ENCODE results near the gene ZNF841.
"Not testable (repeated sequence)": the region's sequence is repeated elsewhere in the genome, so short reads cannot be mapped to it uniquely, and the experiment has no call there.

DNA sequence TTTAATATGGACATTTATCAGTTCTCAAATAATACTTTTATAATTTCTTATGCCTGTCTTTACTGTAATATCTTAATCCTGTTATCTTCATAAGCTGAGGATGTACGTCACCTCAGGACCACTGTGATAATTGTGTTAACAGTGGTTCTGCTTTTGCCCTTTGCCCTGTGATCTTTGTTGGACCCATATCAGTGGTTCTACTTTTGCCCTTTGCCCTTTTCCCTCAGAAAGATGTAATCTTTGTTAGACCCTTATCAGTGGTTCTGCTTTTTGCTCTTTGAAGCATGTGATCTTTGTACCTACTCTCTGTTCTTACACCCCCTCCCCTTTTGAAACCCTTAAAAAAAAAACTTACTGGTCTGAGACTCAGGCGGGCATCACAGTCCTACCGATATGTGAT, 39.1 kb downstream of the ZNF841 start:
- TF ChIP-seq TAF1 (IDR thresholded peaks at IDR 0.05; ENCODE audit: borderline replicate concordance, low read depth, low read length); REST (IDR thresholded peaks at IDR 0.05; ENCODE audit: low read depth, low read length); RAD21 (IDR thresholded peaks at IDR 0.05; ENCODE audit: low read length); RCOR1 (IDR thresholded peaks at IDR 0.05; ENCODE audit: low read length); CHD2 (IDR thresholded peaks at IDR 0.05; ENCODE audit: low read length, partially characterized antibody); SIN3A (IDR thresholded peaks at IDR 0.05; ENCODE audit: borderline replicate concordance, low read depth, low read length); ELF1 (IDR thresholded peaks at IDR 0.05): not testable (repeated sequence)
- TF ChIP-seq, protein P1, sequence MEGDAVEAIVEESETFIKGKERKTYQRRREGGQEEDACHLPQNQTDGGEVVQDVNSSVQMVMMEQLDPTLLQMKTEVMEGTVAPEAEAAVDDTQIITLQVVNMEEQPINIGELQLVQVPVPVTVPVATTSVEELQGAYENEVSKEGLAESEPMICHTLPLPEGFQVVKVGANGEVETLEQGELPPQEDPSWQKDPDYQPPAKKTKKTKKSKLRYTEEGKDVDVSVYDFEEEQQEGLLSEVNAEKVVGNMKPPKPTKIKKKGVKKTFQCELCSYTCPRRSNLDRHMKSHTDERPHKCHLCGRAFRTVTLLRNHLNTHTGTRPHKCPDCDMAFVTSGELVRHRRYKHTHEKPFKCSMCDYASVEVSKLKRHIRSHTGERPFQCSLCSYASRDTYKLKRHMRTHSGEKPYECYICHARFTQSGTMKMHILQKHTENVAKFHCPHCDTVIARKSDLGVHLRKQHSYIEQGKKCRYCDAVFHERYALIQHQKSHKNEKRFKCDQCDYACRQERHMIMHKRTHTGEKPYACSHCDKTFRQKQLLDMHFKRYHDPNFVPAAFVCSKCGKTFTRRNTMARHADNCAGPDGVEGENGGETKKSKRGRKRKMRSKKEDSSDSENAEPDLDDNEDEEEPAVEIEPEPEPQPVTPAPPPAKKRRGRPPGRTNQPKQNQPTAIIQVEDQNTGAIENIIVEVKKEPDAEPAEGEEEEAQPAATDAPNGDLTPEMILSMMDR (IDR thresholded peaks at IDR 0.05) = not testable (repeated sequence)

Data from SK-N-SH (cell line).